SU-DHL-6 (cell line): ENCODE data around the gene STAB1.

Experiments
- H2AFZ ChIP-seq: fragments of 200-600 bp; sonication (generic); 2 replicates; pipeline ENCODE4 v1.6.1; 2014; ENCODE audit warnings: low read depth, mild to moderate bottlenecking, moderate library complexity, mixed read lengths, antibody characterized with exemption, low read length; ENCODE audit not compliant: severe bottlenecking
- H3F3A ChIP-seq: fragments of 200-600 bp; shearing (Covaris generic); 2 replicates; pipeline ENCODE4 v1.6.0; 2016; ENCODE audit warnings: antibody characterized with exemption, mild to moderate bottlenecking; ENCODE audit not compliant: insufficient read depth
- H3K27ac ChIP-seq: fragments of 200-600 bp; sonication (generic); 2 replicates; pipeline ENCODE4 v1.5.1; 2016; ENCODE audit warnings: low read depth, mild to moderate bottlenecking, low read length, moderate library complexity, mixed read lengths
- H3K27me3 ChIP-seq: fragments of 200-600 bp; sonication (generic), shearing (Covaris generic); 2 replicates; pipeline ENCODE4 v1.6.0; 2014; ENCODE audit warnings: mild to moderate bottlenecking, low read length
- H3K36me3 ChIP-seq: fragments of 200-600 bp; sonication (generic); 2 replicates; pipeline ENCODE4 v1.6.1; 2014; ENCODE audit warnings: mild to moderate bottlenecking, low read length, mixed read lengths
- H3K4me2 ChIP-seq: fragments of 300-600, 200-600 bp; shearing (Covaris generic), sonication (generic); 2 replicates; pipeline ENCODE4 v1.6.0; 2014; ENCODE audit warnings: low read length, low read depth, mild to moderate bottlenecking; ENCODE audit not compliant: poor library complexity, severe bottlenecking
- H3K4me3 ChIP-seq: fragments of 200-600 bp; sonication (generic); 2 replicates; pipeline ENCODE4 v1.5.1; 2014; ENCODE audit warnings: antibody characterized with exemption, low read length, mild to moderate bottlenecking, mixed read lengths; ENCODE audit not compliant: insufficient read depth, poor library complexity, severe bottlenecking
- H3K79me2 ChIP-seq: fragments of 200-600 bp; sonication (generic); 2 replicates; pipeline ENCODE4 v1.6.1; 2014; ENCODE audit warnings: mild to moderate bottlenecking, low read length, moderate library complexity; ENCODE audit not compliant: insufficient read depth
- H3K9ac ChIP-seq: fragments of 200-600 bp; sonication (generic); 2 replicates; pipeline ENCODE4 v1.7.0; 2014; ENCODE audit warnings: mild to moderate bottlenecking, low read length
- H3K9me2 ChIP-seq: fragments of 200-600 bp; sonication (generic); replicated peaks from 2 replicates; pipeline ENCODE4 v1.6.1; 2014; ENCODE audit warnings: low read length; ENCODE audit not compliant: insufficient read depth
- H3K9me3 ChIP-seq: fragments of 200-600 bp; sonication (generic); 2 replicates; pipeline ENCODE4 v1.6.1; 2014; ENCODE audit warnings: low read length, mixed read lengths; ENCODE audit not compliant: insufficient read depth
- H4K20me1 ChIP-seq: fragments of 200-600 bp; sonication (generic); 2 replicates; pipeline ENCODE4 v1.6.1; 2014; ENCODE audit warnings: low read depth, mild to moderate bottlenecking, antibody characterized with exemption, low read length, moderate library complexity, mixed read lengths
- EZH2phosphoT487 ChIP-seq: fragments of 200-600 bp; sonication (generic), shearing (Covaris generic); conservative IDR thresholded peaks from 2 replicates; pipeline ENCODE4 v1.6.1; 2018; ENCODE audit warnings: mild to moderate bottlenecking, antibody characterized with exemption, low read length, moderate library complexity, mixed read lengths
- TF ChIP-seq, protein P1 (sequence below): fragments of 200-600 bp; sonication (generic); IDR thresholded peaks from one replicate; pipeline ENCODE4 v1.5.1; 2017; ENCODE audit warnings: antibody characterized with exemption, mild to moderate bottlenecking, low read length, moderate library complexity; ENCODE audit not compliant: insufficient read depth, poor library complexity, severe bottlenecking

The STAB1 gene

DNA sequence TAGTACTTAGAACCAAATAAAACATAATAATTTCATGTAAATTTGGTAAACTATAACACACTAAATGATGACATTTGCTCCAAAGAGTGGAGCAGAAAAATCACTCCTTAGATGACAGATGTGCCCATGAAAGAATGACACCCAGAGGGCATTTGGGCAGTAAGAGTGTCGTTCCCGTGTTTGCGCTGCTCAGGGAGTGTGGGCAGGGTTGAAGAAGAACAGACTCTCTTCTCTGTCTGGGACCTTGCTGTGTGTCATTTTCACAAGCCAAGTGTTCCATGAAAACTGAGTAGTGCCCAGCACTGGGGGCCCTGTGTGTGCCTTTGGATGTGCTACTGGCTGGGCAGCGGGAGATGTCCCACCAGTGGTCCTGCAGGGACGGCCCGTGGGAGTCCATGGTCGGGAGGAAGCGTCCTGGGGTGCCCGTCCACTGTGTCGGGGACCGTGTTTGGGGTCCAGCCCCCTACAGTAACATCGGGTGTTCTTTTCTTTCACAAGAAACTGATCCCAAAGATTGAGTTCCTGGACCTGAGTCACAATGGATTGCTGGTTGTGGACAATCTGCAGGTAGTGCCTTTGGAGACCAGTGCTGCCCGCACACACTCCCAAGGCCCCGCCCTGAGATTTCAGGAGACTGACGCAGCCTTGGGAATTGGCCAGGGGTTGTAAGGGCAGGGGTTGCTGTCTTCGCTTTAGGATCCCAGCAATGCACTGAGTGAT, 17.9 kb upstream of the STAB1 start:
- Histone ChIP-seq H3K9ac (no peak overlapping the region), H2AFZ (no peak overlapping the region), H3K4me3 (no peak overlapping the region), H4K20me1 (no peaks in the 10 kb centered on the region), H3F3A (no peaks in the 10 kb centered on the region), H3K36me3 (no peaks in the 10 kb centered on the region), H3K79me2 (no peaks in the 10 kb centered on the region), H3K9me2 (no peaks in the 10 kb centered on the region), H3K27me3 (no peaks in the 10 kb centered on the region), H3K27ac (no peak overlapping the region), H3K4me2 (no peak overlapping the region), H3K9me3 (no peaks in the 10 kb centered on the region)
- no peak for TF ChIP-seq EZH2phosphoT487
- TF ChIP-seq, protein P1, sequence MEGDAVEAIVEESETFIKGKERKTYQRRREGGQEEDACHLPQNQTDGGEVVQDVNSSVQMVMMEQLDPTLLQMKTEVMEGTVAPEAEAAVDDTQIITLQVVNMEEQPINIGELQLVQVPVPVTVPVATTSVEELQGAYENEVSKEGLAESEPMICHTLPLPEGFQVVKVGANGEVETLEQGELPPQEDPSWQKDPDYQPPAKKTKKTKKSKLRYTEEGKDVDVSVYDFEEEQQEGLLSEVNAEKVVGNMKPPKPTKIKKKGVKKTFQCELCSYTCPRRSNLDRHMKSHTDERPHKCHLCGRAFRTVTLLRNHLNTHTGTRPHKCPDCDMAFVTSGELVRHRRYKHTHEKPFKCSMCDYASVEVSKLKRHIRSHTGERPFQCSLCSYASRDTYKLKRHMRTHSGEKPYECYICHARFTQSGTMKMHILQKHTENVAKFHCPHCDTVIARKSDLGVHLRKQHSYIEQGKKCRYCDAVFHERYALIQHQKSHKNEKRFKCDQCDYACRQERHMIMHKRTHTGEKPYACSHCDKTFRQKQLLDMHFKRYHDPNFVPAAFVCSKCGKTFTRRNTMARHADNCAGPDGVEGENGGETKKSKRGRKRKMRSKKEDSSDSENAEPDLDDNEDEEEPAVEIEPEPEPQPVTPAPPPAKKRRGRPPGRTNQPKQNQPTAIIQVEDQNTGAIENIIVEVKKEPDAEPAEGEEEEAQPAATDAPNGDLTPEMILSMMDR = no peak

- TF ChIP-seq, protein P1 = no peak
- TF ChIP-seq EZH2phosphoT487 = no peak
- H3K4me2 ChIP-seq = no peak overlapping the region
- H3K9ac ChIP-seq = no peak overlapping the region
- H3K9me2 ChIP-seq = no peaks in the 10 kb centered on the region
- H3K9me3 ChIP-seq = no peaks in the 10 kb centered on the region
- H3K36me3 ChIP-seq = no peaks in the 10 kb centered on the region
- no peak overlapping the region for H3K27ac ChIP-seq
- H3K79me2 ChIP-seq = no peaks in the 10 kb centered on the region
- H3F3A ChIP-seq = no peaks in the 10 kb centered on the region
- no peaks in the 10 kb centered on the region for H4K20me1 ChIP-seq
- no peaks in the 10 kb centered on the region for H3K27me3 ChIP-seq
- H2AFZ ChIP-seq = no peak overlapping the region
- H3K4me3 ChIP-seq = no peak overlapping the region
Measured at GRCh38 chr3:52477796-52478095, 17.4 kb upstream of the STAB1 start.

DNA sequence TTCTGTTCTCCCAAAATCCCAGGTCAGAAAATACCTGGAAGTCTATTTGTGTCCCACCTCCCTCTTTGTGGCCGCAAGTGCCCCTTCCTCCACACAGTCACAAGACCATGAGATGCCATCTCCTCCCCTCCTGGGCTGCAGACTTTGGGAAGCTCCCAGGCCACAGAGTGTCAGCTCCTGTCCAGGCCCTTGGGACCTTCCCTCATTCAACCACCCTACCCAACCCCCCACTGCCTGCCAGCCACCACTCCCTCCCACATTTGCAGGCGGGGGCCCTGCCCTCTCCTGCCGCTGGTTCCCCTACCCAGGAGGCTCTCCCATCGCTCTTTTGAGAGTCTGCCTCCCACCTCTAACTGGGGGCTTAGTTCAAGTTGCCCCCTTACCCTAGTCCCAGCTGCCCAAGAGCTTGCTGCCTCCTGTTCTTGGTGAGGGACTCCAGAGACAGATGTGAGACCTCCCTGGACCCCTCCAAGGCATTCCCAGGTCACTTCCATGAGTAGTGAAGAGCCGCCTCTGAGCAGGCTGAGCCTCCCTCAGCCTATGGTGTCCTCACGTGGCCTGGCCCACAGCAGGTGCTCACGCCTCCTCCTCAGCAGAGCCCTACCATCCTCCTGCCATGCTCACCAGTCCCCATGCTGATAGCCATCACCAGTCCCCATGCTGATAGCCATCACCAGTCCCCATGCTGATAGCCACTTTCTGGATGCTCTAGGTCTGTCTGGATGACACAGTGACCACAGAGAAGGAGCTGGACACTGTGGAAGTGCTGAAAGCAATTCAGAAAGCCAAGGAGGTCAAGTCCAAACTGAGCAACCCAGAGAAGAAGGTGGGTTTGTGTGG, 15.9 kb upstream of the STAB1 start:
- no peak overlapping the region for H3K4me3 ChIP-seq
- H3K9me2 ChIP-seq = no peaks in the 10 kb centered on the region
- H3K27me3 ChIP-seq = no peaks in the 10 kb centered on the region
- H3K36me3 ChIP-seq = no peaks in the 10 kb centered on the region
- TF ChIP-seq, protein P1 = no peak
- no peak for TF ChIP-seq EZH2phosphoT487
- H3K9me3 ChIP-seq = no peaks in the 10 kb centered on the region
- no peak overlapping the region for H3K9ac ChIP-seq
- H2AFZ ChIP-seq = no peak overlapping the region
- H3F3A ChIP-seq = no peaks in the 10 kb centered on the region
- H4K20me1 ChIP-seq = no peaks in the 10 kb centered on the region
- H3K4me2 ChIP-seq = no peak overlapping the region
- no peak overlapping the region for H3K27ac ChIP-seq
- H3K79me2 ChIP-seq = no peaks in the 10 kb centered on the region
